GM19043 (cell line): ENCODE results near the gene NCOA1.

Experiments
- ATAC-seq: cut with Tn5 transposase; IDR thresholded peaks from one replicate; pipeline ENCODE4 v1.9.1; 2021; ENCODE audit warnings: low read depth; ENCODE audit not compliant: unreplicated experiment

NCOA1 gene

GRCh38 chr2:24725956-24726355 is 234.9 kb downstream of the NCOA1 start:
- no peak for ATAC-seq

- ATAC-seq, result no peak
Observed at GRCh38 chr2:24730481-24730880, 239.4 kb downstream of the NCOA1 start.

GRCh38 chr2:24731040-24731439 is 240.0 kb downstream of the NCOA1 start:
- ATAC-seq, result no peak

GRCh38 chr2:24731923-24732322 is 240.9 kb downstream of the NCOA1 start:
- no peak for ATAC-seq

GRCh38 chr2:24734741-24735140 is 243.7 kb downstream of the NCOA1 start:
- ATAC-seq, result no peak

GRCh38 chr2:24739354-24740025 is 248.4 kb downstream of the NCOA1 start:
- no peak for ATAC-seq

GRCh38 chr2:24740142-24740541 is 249.1 kb downstream of the NCOA1 start:
- no peak for ATAC-seq

- ATAC-seq, result no peak
Observed at GRCh38 chr2:24742730-24743129, 251.7 kb downstream of the NCOA1 start.

- no peak for ATAC-seq
Observed at GRCh38 chr2:24743924-24744323, 252.9 kb downstream of the NCOA1 start.

GRCh38 chr2:24744356-24744755 is 253.3 kb downstream of the NCOA1 start:
- ATAC-seq, result no peak

GRCh38 chr2:24745825-24746224 is 254.8 kb downstream of the NCOA1 start:
- ATAC-seq, result no peak

- no peak for ATAC-seq
Observed at GRCh38 chr2:24747299-24747698, 256.2 kb downstream of the NCOA1 start.

GRCh38 chr2:24749069-24749691 is 258.1 kb downstream of the NCOA1 start:
- no peak for ATAC-seq

GRCh38 chr2:24754985-24755705 is 264.1 kb downstream of the NCOA1 start:
- ATAC-seq, result no peak

GRCh38 chr2:24756789-24757188 is 265.7 kb downstream of the NCOA1 start:
- ATAC-seq, result no peak

- no peak for ATAC-seq
Observed at GRCh38 chr2:24761866-24762265, 270.8 kb downstream of the NCOA1 start.

- no peak for ATAC-seq
Observed at GRCh38 chr2:24762518-24762917, 271.5 kb downstream of the NCOA1 start.

GRCh38 chr2:24763843-24764242 is 272.8 kb downstream of the NCOA1 start:
- no peak for ATAC-seq

- ATAC-seq, result no peak
Observed at GRCh38 chr2:24766609-24767008, 275.6 kb downstream of the NCOA1 start.

- ATAC-seq, result no peak
Observed at GRCh38 chr2:24768013-24768412, 277.0 kb downstream of the NCOA1 start.

GRCh38 chr2:24768601-24769000 is 277.5 kb downstream of the NCOA1 start:
- ATAC-seq, result no peak

GRCh38 chr2:24771061-24771460 is 280.0 kb downstream of the NCOA1 start:
- ATAC-seq, result no peak
